Thoracic aorta (tissue), 2 donors: Measurements from ENCODE around the gene BTRC. TPM values are rescaled to one million over a fixed set of nuclear protein-coding genes. Genes with fewer than 3 reads are reported as not detected.

Experiments used
- ATAC-seq: fragments of 150-250 bp; one replicate; pipeline ENCODE4 v1.8.0; 2017; ENCODE audit warnings: low read depth; ENCODE audit not compliant: insufficient number of reproducible peaks, low FRiP score
- DNase-seq: peaks from one replicate; pipeline ENCODE4 v3.0.0-alpha.2; 2020; ENCODE audit warnings: low spot score
- H3K27ac ChIP-seq, 2 donors: fragments of 200-600 bp; sonication (generic); 1 replicate in 1 of 2; 2 replicates in 1 of 2; pipeline ENCODE4 v1.5.1; 2016; ENCODE audit warnings: mild to moderate bottlenecking in 2 of 2, moderate library complexity in 2 of 2
- H3K27me3 ChIP-seq: fragments of 200-600 bp; sonication (generic); replicated peaks from 2 replicates; pipeline ENCODE4 v1.6.0; 2016; ENCODE audit warnings: mild to moderate bottlenecking; ENCODE audit not compliant: insufficient read depth
- H3K36me3 ChIP-seq: fragments of 200-600 bp; sonication (generic); one replicate; pipeline ENCODE4 v1.5.1; 2016
- H3K4me1 ChIP-seq, 2 donors: fragments of 200-600 bp; sonication (generic); 1 replicate in 1 of 2; 2 replicates in 1 of 2; pipeline versions ENCODE4 v1.5.1 to v1.6.0; 2016; ENCODE audit warnings: low read depth in 2 of 2, mild to moderate bottlenecking in 1 of 2; ENCODE audit not compliant: control insufficient read depth in 1 of 2
- H3K4me3 ChIP-seq: fragments of 200-600 bp; sonication (generic); 2 replicates; pipeline ENCODE4 v1.5.1; 2016; ENCODE audit warnings: mild to moderate bottlenecking
- H3K9me3 ChIP-seq: fragments of 200-600 bp; sonication (generic); 2 replicates; pipeline ENCODE4 v1.5.1; 2016
- total RNA-seq, 2 donors: library from RNA; depleted of rRNA; stranded (reverse); fragments of >200 nt; gene quantifications; one replicate each; pipeline versions ENCODE4 v1.1.0 to v1.2.3, GENCODE V29; 2016
- TF ChIP-seq, protein P1 (sequence below): fragments of 200-600 bp; sonication (generic); IDR thresholded peaks from one replicate; pipeline ENCODE4 v1.5.1; 2019; ENCODE audit warnings: antibody characterized with exemption

BTRC gene
- total RNA-seq, 2 donors from 2014 or later = 8.4 to 12.9 TPM

- Histone ChIP-seq H3K4me3 (no peak overlapping the region), H3K9me3 (no peaks in the 10 kb centered on the region), H3K36me3 (no peaks in the 10 kb centered on the region), H3K27me3 (no peaks in the 10 kb centered on the region), H3K4me1 (no peaks in the 10 kb centered on the region), H3K27ac (no peak overlapping the region)
- ATAC-seq = no peak
- TF ChIP-seq, protein P1, sequence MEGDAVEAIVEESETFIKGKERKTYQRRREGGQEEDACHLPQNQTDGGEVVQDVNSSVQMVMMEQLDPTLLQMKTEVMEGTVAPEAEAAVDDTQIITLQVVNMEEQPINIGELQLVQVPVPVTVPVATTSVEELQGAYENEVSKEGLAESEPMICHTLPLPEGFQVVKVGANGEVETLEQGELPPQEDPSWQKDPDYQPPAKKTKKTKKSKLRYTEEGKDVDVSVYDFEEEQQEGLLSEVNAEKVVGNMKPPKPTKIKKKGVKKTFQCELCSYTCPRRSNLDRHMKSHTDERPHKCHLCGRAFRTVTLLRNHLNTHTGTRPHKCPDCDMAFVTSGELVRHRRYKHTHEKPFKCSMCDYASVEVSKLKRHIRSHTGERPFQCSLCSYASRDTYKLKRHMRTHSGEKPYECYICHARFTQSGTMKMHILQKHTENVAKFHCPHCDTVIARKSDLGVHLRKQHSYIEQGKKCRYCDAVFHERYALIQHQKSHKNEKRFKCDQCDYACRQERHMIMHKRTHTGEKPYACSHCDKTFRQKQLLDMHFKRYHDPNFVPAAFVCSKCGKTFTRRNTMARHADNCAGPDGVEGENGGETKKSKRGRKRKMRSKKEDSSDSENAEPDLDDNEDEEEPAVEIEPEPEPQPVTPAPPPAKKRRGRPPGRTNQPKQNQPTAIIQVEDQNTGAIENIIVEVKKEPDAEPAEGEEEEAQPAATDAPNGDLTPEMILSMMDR = no peak
- DNase-seq = no peak
Measured at GRCh38 chr10:101489355-101489754, 135.4 kb downstream of the BTRC start.

- H3K4me1 ChIP-seq = no peaks in the 10 kb centered on the region
- no peaks in the 10 kb centered on the region for H3K27me3 ChIP-seq
- TF ChIP-seq, protein P1 = no peak
- H3K36me3 ChIP-seq = no peaks in the 10 kb centered on the region
- no peak overlapping the region for H3K4me3 ChIP-seq
- H3K9me3 ChIP-seq = no peaks in the 10 kb centered on the region
- no peak for DNase-seq
- H3K27ac ChIP-seq = no peak overlapping the region
- no peak for ATAC-seq
Measured at GRCh38 chr10:101490026-101490425, 136.1 kb downstream of the BTRC start.

GRCh38 chr10:101492205-101492604 lies 138.2 kb downstream of the BTRC start:
- no peak for ATAC-seq
- DNase-seq = no peak
- Histone ChIP-seq H3K9me3 (no peaks in the 10 kb centered on the region), H3K4me1 (no peaks in the 10 kb centered on the region), H3K27me3 (no peaks in the 10 kb centered on the region), H3K36me3 (no peaks in the 10 kb centered on the region), H3K4me3 (no peak overlapping the region), H3K27ac (no peak overlapping the region)
- TF ChIP-seq, protein P1 = no peak

DNA sequence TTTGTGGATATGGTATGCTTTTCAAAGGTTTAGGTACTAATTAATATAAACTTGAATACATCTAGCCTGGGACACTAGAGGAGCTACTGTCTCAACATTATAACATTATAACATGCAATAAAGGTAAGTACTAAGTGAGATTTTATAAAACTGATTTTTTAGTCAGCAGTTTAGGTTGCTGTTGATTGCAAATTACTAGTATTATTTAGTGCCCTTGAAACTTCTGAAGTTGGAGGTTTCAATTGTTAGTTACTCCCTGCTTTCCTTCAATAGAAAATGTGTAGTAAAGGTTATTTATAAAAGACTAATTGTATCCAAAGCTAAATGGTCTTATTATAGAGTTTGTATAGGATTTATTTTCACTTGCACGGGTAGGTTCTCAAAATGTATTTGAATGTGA lies 138.8 kb downstream of the BTRC start:
- TF ChIP-seq, protein P1 = no peak
- no peaks in the 10 kb centered on the region for H3K4me1 ChIP-seq
- no peaks in the 10 kb centered on the region for H3K36me3 ChIP-seq
- no peaks in the 10 kb centered on the region for H3K27me3 ChIP-seq
- DNase-seq (no peak), ATAC-seq (no peak)
- H3K4me3 ChIP-seq = no peak overlapping the region
- no peaks in the 10 kb centered on the region for H3K9me3 ChIP-seq
- H3K27ac ChIP-seq = no peak overlapping the region

GRCh38 chr10:101493249-101493648 lies 139.3 kb downstream of the BTRC start:
- TF ChIP-seq, protein P1 = no peak
- no peaks in the 10 kb centered on the region for H3K27me3 ChIP-seq
- no peak overlapping the region for H3K27ac ChIP-seq
- no peaks in the 10 kb centered on the region for H3K4me1 ChIP-seq
- H3K36me3 ChIP-seq = no peaks in the 10 kb centered on the region
- H3K4me3 ChIP-seq = no peak overlapping the region
- DNase-seq = no peak
- ATAC-seq = no peak
- H3K9me3 ChIP-seq = no peaks in the 10 kb centered on the region
